Neural progenitor cell (in vitro differentiated cells): ENCODE data around the gene NXN. TPM values are rescaled to one million over a fixed set of nuclear protein-coding genes. Genes with fewer than 3 reads are reported as not detected.
A peak's percentile ranks its signal among the peaks of the same experiment; 100 is the strongest.

Source experiments
- DNase-seq: peaks from one replicate; pipeline ENCODE4 v3.0.0-alpha.2; 2016; ENCODE audit warnings: low spot score
- H2AFZ ChIP-seq: fragments of 200-600 bp; sonication (generic); replicated peaks from 2 replicates; pipeline ENCODE4 v1.6.1; 2016; ENCODE audit warnings: antibody characterized with exemption
- H3F3A ChIP-seq: fragments of 200-600 bp; sonication (generic); 2 replicates; pipeline ENCODE4 v1.6.1; 2016; ENCODE audit warnings: antibody characterized with exemption, low read depth
- H3K27ac ChIP-seq: fragments of 200-600 bp; sonication (generic); 2 replicates; pipeline ENCODE4 v1.5.1; 2016; ENCODE audit warnings: mild to moderate bottlenecking
- H3K27me3 ChIP-seq: fragments of 200-600 bp; sonication (generic); 2 replicates; pipeline ENCODE4 v1.6.1; 2016; ENCODE audit warnings: mild to moderate bottlenecking, moderate library complexity
- H3K36me3 ChIP-seq: fragments of 200-600 bp; sonication (generic); 2 replicates; pipeline ENCODE4 v1.5.1; 2016
- H3K4me1 ChIP-seq: fragments of 200-600 bp; sonication (generic); 2 replicates; pipeline ENCODE4 v1.6.1; 2016; ENCODE audit warnings: mixed run types
- H3K4me2 ChIP-seq: fragments of 200-600 bp; sonication (generic); 2 replicates; pipeline ENCODE4 v1.6.1; 2016
- H3K4me3 ChIP-seq: fragments of 200-600 bp; sonication (generic); 2 replicates; pipeline ENCODE4 v1.5.1; 2016
- H3K79me2 ChIP-seq: fragments of 200-600 bp; sonication (generic); 2 replicates; pipeline ENCODE4 v1.6.1; 2016; ENCODE audit warnings: low read depth
- H3K9ac ChIP-seq: fragments of 200-600 bp; sonication (generic); 2 replicates; pipeline ENCODE4 v1.6.1; 2016
- H3K9me3 ChIP-seq: fragments of 200-600 bp; sonication (generic); 2 replicates; pipeline ENCODE4 v1.5.1; 2016; ENCODE audit warnings: low read depth
- H4K20me1 ChIP-seq: fragments of 200-600 bp; sonication (generic); 2 replicates; pipeline ENCODE4 v1.6.1; 2016; ENCODE audit warnings: low read depth
- H3K27ac Mint-ChIP-seq: 3 replicates; pipeline ENCODE4 v1.8.0; 2021; ENCODE audit warnings: mixed read lengths
- H3K27me3 Mint-ChIP-seq: 2 replicates; pipeline ENCODE4 v1.8.0; 2022; ENCODE audit warnings: low read depth, mild to moderate bottlenecking, inconsistent platforms, moderate library complexity, mixed read lengths; ENCODE audit not compliant: insufficient read depth
- H3K36me3 Mint-ChIP-seq: 3 replicates; pipeline ENCODE4 v1.8.0; 2021; ENCODE audit warnings: mixed read lengths
- H3K4me1 Mint-ChIP-seq: 3 replicates; pipeline ENCODE4 v1.8.0; 2021; ENCODE audit warnings: mixed read lengths
- H3K4me3 Mint-ChIP-seq: 3 replicates; pipeline ENCODE4 v1.8.0; 2021; ENCODE audit warnings: mild to moderate bottlenecking, moderate library complexity, mixed read lengths
- H3K9me3 Mint-ChIP-seq: 3 replicates; pipeline ENCODE4 v1.8.0; 2020; ENCODE audit warnings: mixed read lengths
- EZH2 ChIP-seq: fragments of 200-600 bp; sonication (generic); IDR thresholded peaks from 2 replicates; pipeline ENCODE4 v1.6.1; 2017; ENCODE audit warnings: antibody characterized with exemption, mild to moderate bottlenecking, moderate library complexity
- EZH2phosphoT487 ChIP-seq: fragments of 200-600 bp; sonication (generic); IDR thresholded peaks from 2 replicates; pipeline ENCODE4 v1.6.1; 2017; ENCODE audit warnings: antibody characterized with exemption
- total RNA-seq: library from RNA; depleted of rRNA; stranded (reverse); fragments of >200 nt; gene quantifications from 2 replicates; pipeline ENCODE4 v1.2.3, GENCODE V29; 2015; ENCODE audit warnings: low replicate concordance
- TF ChIP-seq, protein P1 (sequence below): fragments of 200-600 bp; sonication (generic); IDR thresholded peaks from 2 replicates; pipeline ENCODE4 v1.5.1; 2017; ENCODE audit warnings: antibody characterized with exemption, mild to moderate bottlenecking

NXN gene
- total RNA-seq, 1 donor from 2014 or later = 35.9 TPM

- Histone ChIP-seq H3K9ac (no peak overlapping the region), H2AFZ (no peak overlapping the region), H3F3A (peaks cover 28% of the 10 kb centered on the region), H3K27me3 (no peaks in the 10 kb centered on the region), H3K27ac (no peak overlapping the region), H3K4me1 (peaks cover 65% of the 10 kb centered on the region), H3K79me2 (peaks cover 56% of the 10 kb centered on the region), H3K4me2 (peak overlapping the region; percentile 10), H4K20me1 (peaks cover 74% of the 10 kb centered on the region), H3K9me3 (no peaks in the 10 kb centered on the region), H3K4me3 (no peak overlapping the region), H3K36me3 (no peaks in the 10 kb centered on the region)
- no peak for DNase-seq
- Mint-ChIP-seq H3K4me1 (peaks cover 64% of the 10 kb centered on the region), H3K36me3 (peaks cover 28% of the 10 kb centered on the region), H3K4me3 (no peak overlapping the region), H3K9me3 (peaks cover 17% of the 10 kb centered on the region), H3K27ac (peak overlapping the region; percentile 81), H3K27me3 (peaks cover 7% of the 10 kb centered on the region)
- no peak for TF ChIP-seq EZH2phosphoT487
- no peak for TF ChIP-seq EZH2
- TF ChIP-seq, protein P1, sequence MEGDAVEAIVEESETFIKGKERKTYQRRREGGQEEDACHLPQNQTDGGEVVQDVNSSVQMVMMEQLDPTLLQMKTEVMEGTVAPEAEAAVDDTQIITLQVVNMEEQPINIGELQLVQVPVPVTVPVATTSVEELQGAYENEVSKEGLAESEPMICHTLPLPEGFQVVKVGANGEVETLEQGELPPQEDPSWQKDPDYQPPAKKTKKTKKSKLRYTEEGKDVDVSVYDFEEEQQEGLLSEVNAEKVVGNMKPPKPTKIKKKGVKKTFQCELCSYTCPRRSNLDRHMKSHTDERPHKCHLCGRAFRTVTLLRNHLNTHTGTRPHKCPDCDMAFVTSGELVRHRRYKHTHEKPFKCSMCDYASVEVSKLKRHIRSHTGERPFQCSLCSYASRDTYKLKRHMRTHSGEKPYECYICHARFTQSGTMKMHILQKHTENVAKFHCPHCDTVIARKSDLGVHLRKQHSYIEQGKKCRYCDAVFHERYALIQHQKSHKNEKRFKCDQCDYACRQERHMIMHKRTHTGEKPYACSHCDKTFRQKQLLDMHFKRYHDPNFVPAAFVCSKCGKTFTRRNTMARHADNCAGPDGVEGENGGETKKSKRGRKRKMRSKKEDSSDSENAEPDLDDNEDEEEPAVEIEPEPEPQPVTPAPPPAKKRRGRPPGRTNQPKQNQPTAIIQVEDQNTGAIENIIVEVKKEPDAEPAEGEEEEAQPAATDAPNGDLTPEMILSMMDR = no peak
Measured at GRCh38 chr17:848402-848801, 131.2 kb downstream of the NXN start.

- Mint-ChIP-seq H3K27ac (peak overlapping the region; percentile 81), H3K4me3 (peak overlapping the region; percentile 30), H3K27me3 (peaks cover 7% of the 10 kb centered on the region), H3K36me3 (peaks cover 37% of the 10 kb centered on the region), H3K4me1 (peaks cover 59% of the 10 kb centered on the region), H3K9me3 (peaks cover 25% of the 10 kb centered on the region)
- Histone ChIP-seq H2AFZ (no peak overlapping the region), H3K4me1 (peaks cover 57% of the 10 kb centered on the region), H3K36me3 (no peaks in the 10 kb centered on the region), H3K4me2 (peak overlapping the region; percentile 3), H4K20me1 (peaks cover 73% of the 10 kb centered on the region), H3F3A (peaks cover 27% of the 10 kb centered on the region), H3K4me3 (no peak overlapping the region), H3K9me3 (no peaks in the 10 kb centered on the region), H3K27ac (no peak overlapping the region), H3K79me2 (peaks cover 61% of the 10 kb centered on the region), H3K27me3 (no peaks in the 10 kb centered on the region), H3K9ac (no peak overlapping the region)
- DNase-seq = peak; percentile 23
- TF ChIP-seq EZH2phosphoT487 = no peak
- no peak for TF ChIP-seq EZH2
- TF ChIP-seq, protein P1 = no peak
Measured at GRCh38 chr17:846901-847843, 132.4 kb downstream of the NXN start.

DNA sequence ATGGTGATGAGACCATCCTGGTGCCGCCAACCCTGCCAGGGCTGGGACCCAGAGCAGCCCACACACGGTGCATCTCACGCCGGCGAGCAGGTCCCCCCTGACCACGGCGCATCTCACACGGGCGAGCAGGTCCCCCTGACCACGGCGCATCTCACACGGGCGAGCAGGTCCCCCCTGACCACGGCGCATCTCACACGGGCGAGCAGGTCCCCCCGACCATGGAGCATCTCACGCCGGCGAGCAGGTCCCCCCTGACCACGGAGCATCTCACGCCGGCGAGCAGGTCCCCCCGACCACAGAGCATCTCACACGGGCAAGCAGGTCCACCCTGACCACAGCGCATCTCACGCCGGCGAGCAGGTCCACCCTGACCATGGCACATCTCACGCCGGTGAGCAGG is 138.3 kb downstream of the NXN start:
- Histone ChIP-seq H3K36me3 (no peaks in the 10 kb centered on the region), H3K4me3 (no peak overlapping the region), H4K20me1 (peaks cover 15% of the 10 kb centered on the region), H3K4me1 (no peaks in the 10 kb centered on the region), H3F3A (no peaks in the 10 kb centered on the region), H3K4me2 (no peak overlapping the region), H2AFZ (no peak overlapping the region), H3K9me3 (no peaks in the 10 kb centered on the region), H3K79me2 (peaks cover 55% of the 10 kb centered on the region), H3K27ac (no peak overlapping the region), H3K27me3 (no peaks in the 10 kb centered on the region), H3K9ac (no peak overlapping the region)
- Mint-ChIP-seq H3K4me3 (no peak overlapping the region), H3K9me3 (peaks cover 43% of the 10 kb centered on the region), H3K27ac (no peak overlapping the region), H3K4me1 (peaks cover 8% of the 10 kb centered on the region), H3K27me3 (peaks cover 4% of the 10 kb centered on the region), H3K36me3 (peaks cover 52% of the 10 kb centered on the region)
- DNase-seq = no peak
- no peak for TF ChIP-seq EZH2phosphoT487
- no peak for TF ChIP-seq EZH2
- TF ChIP-seq, protein P1 = no peak
